GM21360 (cell line): ENCODE measurements around the gene ILK.

ENCODE experiments used
- ATAC-seq: cut with Tn5 transposase; IDR thresholded peaks from one replicate; pipeline ENCODE4 v1.9.1; 2021; ENCODE audit warnings: mild to moderate bottlenecking, moderate library complexity; ENCODE audit not compliant: unreplicated experiment

Gene ILK

GRCh38 chr11:6572215-6572614 is 31.4 kb upstream of the ILK start:
- ATAC-seq = no peak

- ATAC-seq = no peak
Measured at GRCh38 chr11:6574816-6575715, 28.5 kb upstream of the ILK start.

- ATAC-seq = no peak
Measured at GRCh38 chr11:6576471-6577373, 26.9 kb upstream of the ILK start.

- ATAC-seq = no peak
Measured at GRCh38 chr11:6578134-6578533, 25.4 kb upstream of the ILK start.

GRCh38 chr11:6579681-6580080 is 23.9 kb upstream of the ILK start:
- no peak for ATAC-seq

- no peak for ATAC-seq
Measured at GRCh38 chr11:6583584-6583983, 20.0 kb upstream of the ILK start.

- ATAC-seq = no peak
Measured at GRCh38 chr11:6584528-6584927, 19.0 kb upstream of the ILK start.

GRCh38 chr11:6586434-6587359 is 16.9 kb upstream of the ILK start:
- no peak for ATAC-seq

GRCh38 chr11:6587360-6587953 is 16.1 kb upstream of the ILK start:
- ATAC-seq = no peak

- no peak for ATAC-seq
Measured at GRCh38 chr11:6588018-6588417, 15.6 kb upstream of the ILK start.

- ATAC-seq = no peak
Measured at GRCh38 chr11:6594142-6594768, 9.3 kb upstream of the ILK start.

- ATAC-seq = no peak
Measured at GRCh38 chr11:6596239-6596877, 7.2 kb upstream of the ILK start.

- no peak for ATAC-seq
Measured at GRCh38 chr11:6598555-6598954, 5.0 kb upstream of the ILK start.

GRCh38 chr11:6599449-6599848 is 4.1 kb upstream of the ILK start:
- ATAC-seq = no peak

GRCh38 chr11:6599881-6600390 is 3.6 kb upstream of the ILK start:
- no peak for ATAC-seq

- no peak for ATAC-seq
Measured at GRCh38 chr11:6601041-6601461, 2.5 kb upstream of the ILK start.

- no peak for ATAC-seq
Measured at GRCh38 chr11:6602096-6602940, 1.3 kb upstream of the ILK start.

GRCh38 chr11:6604081-6604626 is 580 bp downstream of the ILK start:
- peak; percentile 40 for ATAC-seq
